OCI-LY7 (cell line): ENCODE results near the gene RILP. TPM values are rescaled to one million over a fixed set of nuclear protein-coding genes. Genes with fewer than 3 reads are reported as not detected.

ENCODE experiments used
- BruUV-seq: library from RNA; stranded (reverse); fragments of 400-500 nt; replicated peaks from 2 replicates; lab custom pipeline; 2021; lab: Mats Ljungman, UMichigan
- CTCF ChIA-PET: fragments of 300-600 bp; sonication (Branson Sonifier 250); formaldehyde crosslinking; loops from one replicate; lab custom pipeline; 2022; ENCODE audit warnings: antibody characterized with exemption; ENCODE audit not compliant: unreplicated experiment; lab: Charles Lee
- POLR2A ChIA-PET: fragments of 300-600 bp; sonication (Branson Sonifier 250); formaldehyde crosslinking; loops from one replicate; lab custom pipeline; 2022; ENCODE audit warnings: antibody characterized with exemption; lab: Charles Lee
- DNase-seq: peaks from one replicate; pipeline ENCODE4 v3.0.0-alpha.2; 2015; ENCODE audit warnings: low spot score
- H2AFZ ChIP-seq: fragments of 200-600 bp; sonication (generic), shearing (Covaris generic); 2 replicates; pipeline ENCODE4 v1.6.1; 2014; ENCODE audit warnings: mild to moderate bottlenecking, antibody characterized with exemption, low read length, moderate library complexity
- H3K27ac ChIP-seq: fragments of 200-600 bp; sonication (generic); 2 replicates; pipeline ENCODE4 v1.5.1; 2014; ENCODE audit warnings: mixed run types, low read depth, mild to moderate bottlenecking, moderate library complexity, low read length, inconsistent platforms; ENCODE audit not compliant: poor library complexity, severe bottlenecking
- H3K36me3 ChIP-seq: fragments of 200-600 bp; sonication (generic); 2 replicates; pipeline ENCODE4 v1.6.1; 2014; ENCODE audit warnings: mild to moderate bottlenecking, antibody characterized with exemption, low read length, moderate library complexity, mixed read lengths; ENCODE audit not compliant: insufficient read depth
- H3K4me1 ChIP-seq: fragments of 200-600 bp; sonication (generic); 2 replicates; pipeline ENCODE4 v1.5.1; 2014; ENCODE audit warnings: mild to moderate bottlenecking, low read length; ENCODE audit not compliant: insufficient read depth, poor library complexity, severe bottlenecking
- H3K4me2 ChIP-seq: fragments of 200-600 bp; sonication (generic); 2 replicates; pipeline ENCODE4 v1.6.1; 2014; ENCODE audit warnings: mild to moderate bottlenecking, low read length
- H3K4me3 ChIP-seq: fragments of 200-600 bp; sonication (generic); 2 replicates; pipeline ENCODE4 v1.5.1; 2014; ENCODE audit warnings: mild to moderate bottlenecking, low read depth, low read length; ENCODE audit not compliant: poor library complexity, severe bottlenecking
- H3K79me2 ChIP-seq: fragments of 200-600 bp; sonication (generic); 2 replicates; pipeline ENCODE4 v1.6.1; 2016; ENCODE audit warnings: low read depth, mild to moderate bottlenecking, low read length, moderate library complexity, mixed read lengths; ENCODE audit not compliant: insufficient read depth
- H3K9me2 ChIP-seq: fragments of 200-600 bp; sonication (generic); 2 replicates; pipeline ENCODE4 v1.6.1; 2016; ENCODE audit warnings: mild to moderate bottlenecking, low read length, mixed read lengths; ENCODE audit not compliant: insufficient read depth
- H3K9me3 ChIP-seq: fragments of 200-600 bp; sonication (generic); 2 replicates; pipeline ENCODE4 v1.6.1; 2014; ENCODE audit warnings: mild to moderate bottlenecking, mixed run types, low read length, mixed read lengths
- H4K20me1 ChIP-seq: fragments of 200-600 bp; sonication (generic); 2 replicates; pipeline ENCODE4 v1.6.1; 2014; ENCODE audit warnings: mild to moderate bottlenecking, antibody characterized with exemption, low read length, moderate library complexity, mixed read lengths; ENCODE audit not compliant: insufficient read depth
- CTCF ChIP-seq: fragments of 200-600 bp; sonication (generic); conservative IDR thresholded peaks from 2 replicates; pipeline ENCODE4 v1.5.1; 2014; ENCODE audit warnings: mild to moderate bottlenecking, antibody characterized with exemption, low read length, moderate library complexity, mixed read lengths
- EZH2phosphoT487 ChIP-seq: fragments of 200-600 bp; sonication (generic); IDR thresholded peaks from 2 replicates; pipeline ENCODE4 v1.6.1; 2018; ENCODE audit warnings: low read depth, borderline replicate concordance, mild to moderate bottlenecking, mixed run types, antibody characterized with exemption, low read length, moderate library complexity, mixed read lengths
- intact Hi-C: fragments of 100-400 bp; cut with micrococcal nuclease; formaldehyde crosslinking; loops from one replicate; pipeline ENCODE4 v1.10.0; 2022; ENCODE audit not compliant: unreplicated experiment
- total RNA-seq, 2 experiments: library from RNA; depleted of rRNA in 1 of 2; stranded (reverse); fragments of >200 nt in 1 of 2; shearing (Covaris generic) in 1 of 2; gene quantifications; 2 replicates each; pipeline ENCODE4 v1.2.3, GENCODE V29; 2014 to 2022

RILP gene
- total RNA-seq, 2 experiments from 2014 or later: 1.2 to 3.2 TPM

DNA sequence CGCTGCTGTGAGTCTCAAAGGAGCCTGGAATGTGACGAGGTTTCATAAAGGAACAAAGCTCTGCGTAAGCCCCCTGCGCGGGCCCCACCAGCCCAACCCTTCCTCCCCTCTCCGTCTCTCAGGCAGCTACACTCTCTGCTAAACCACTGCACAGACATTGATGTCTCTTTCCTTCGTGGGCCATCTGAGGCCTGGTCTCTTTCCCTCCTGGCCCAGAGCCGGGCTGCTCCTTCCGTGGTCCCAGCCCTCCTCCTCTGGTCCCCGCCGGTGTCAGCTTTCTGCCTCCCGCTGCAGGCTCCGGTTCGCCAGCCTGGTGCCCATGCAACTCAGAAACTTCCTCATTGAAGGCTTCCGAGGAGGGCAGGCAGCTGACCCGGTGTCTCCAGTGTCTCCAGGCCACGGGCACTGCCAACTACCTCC lies 11.5 kb downstream of the RILP start:
- no peak for TF ChIP-seq CTCF
- intact Hi-C loops: no loop called here

DNA sequence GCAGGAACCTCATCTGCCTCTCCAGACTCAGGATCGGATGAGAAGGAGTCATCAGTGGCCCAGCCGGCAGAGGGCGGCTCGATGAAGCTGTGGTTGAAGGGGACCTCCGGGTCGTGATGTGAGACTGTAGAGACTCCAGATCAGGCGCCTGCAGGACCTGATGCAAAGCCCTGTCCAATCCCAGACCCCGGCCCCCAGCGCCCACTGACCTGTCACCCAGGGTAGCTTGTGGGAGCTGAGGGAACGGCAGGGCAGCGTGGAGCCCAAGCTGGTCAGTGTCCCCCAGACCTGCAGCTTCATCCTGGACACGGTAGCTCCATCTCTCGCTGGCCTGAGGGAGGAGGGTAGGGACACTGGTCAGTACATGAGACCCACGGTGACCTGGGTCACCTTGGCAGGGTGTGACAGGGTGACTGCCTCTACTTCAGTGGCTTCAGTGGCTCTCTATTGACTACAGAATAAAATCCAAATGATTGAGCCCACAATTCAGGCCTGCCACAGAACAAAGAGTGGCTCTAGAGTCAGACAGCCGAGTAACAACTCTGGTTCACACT lies 12.9 kb downstream of the RILP start:
- no peak overlapping the region for H2AFZ ChIP-seq
- no peak overlapping the region for H3K27ac ChIP-seq
- no TSS peak for BruUV-seq
- no peak for DNase-seq
- TF ChIP-seq EZH2phosphoT487: no peak
- no peak for TF ChIP-seq CTCF
- no peak overlapping the region for H3K4me3 ChIP-seq
- intact Hi-C loops: no loop called here
- no peak overlapping the region for H3K4me2 ChIP-seq
- peaks cover 15% of the 10 kb centered on the region for H3K4me1 ChIP-seq
- no peaks in the 10 kb centered on the region for H3K36me3 ChIP-seq
- H3K9me2 ChIP-seq: no peaks in the 10 kb centered on the region
- no peaks in the 10 kb centered on the region for H4K20me1 ChIP-seq
- POLR2A ChIA-PET: no interaction called here
- H3K79me2 ChIP-seq: no peaks in the 10 kb centered on the region
- CTCF ChIA-PET: no interaction called here
- H3K9me3 ChIP-seq: no peaks in the 10 kb centered on the region

More for the DNA sequence above, 11.5 kb downstream of the RILP start:
- ChIA-PET POLR2A (interaction anchor here (0.6 kb wide), 1 partner anchor 224 kb away, joined by 4 read pairs; no protein-coding TSS in a partner anchor), CTCF (no interaction called here)
- BruUV-seq: no TSS peak
- Histone ChIP-seq H3K36me3 (no peaks in the 10 kb centered on the region), H2AFZ (no peak overlapping the region; the same call in 1 of the 2 replicates), H3K9me2 (no peaks in the 10 kb centered on the region), H3K4me1 (peaks cover 14% of the 10 kb centered on the region), H4K20me1 (no peaks in the 10 kb centered on the region), H3K27ac (no peak overlapping the region), H3K4me2 (no peak overlapping the region), H3K79me2 (no peaks in the 10 kb centered on the region), H3K9me3 (no peaks in the 10 kb centered on the region), H3K4me3 (no peak overlapping the region)
- DNase-seq: no peak

DNA sequence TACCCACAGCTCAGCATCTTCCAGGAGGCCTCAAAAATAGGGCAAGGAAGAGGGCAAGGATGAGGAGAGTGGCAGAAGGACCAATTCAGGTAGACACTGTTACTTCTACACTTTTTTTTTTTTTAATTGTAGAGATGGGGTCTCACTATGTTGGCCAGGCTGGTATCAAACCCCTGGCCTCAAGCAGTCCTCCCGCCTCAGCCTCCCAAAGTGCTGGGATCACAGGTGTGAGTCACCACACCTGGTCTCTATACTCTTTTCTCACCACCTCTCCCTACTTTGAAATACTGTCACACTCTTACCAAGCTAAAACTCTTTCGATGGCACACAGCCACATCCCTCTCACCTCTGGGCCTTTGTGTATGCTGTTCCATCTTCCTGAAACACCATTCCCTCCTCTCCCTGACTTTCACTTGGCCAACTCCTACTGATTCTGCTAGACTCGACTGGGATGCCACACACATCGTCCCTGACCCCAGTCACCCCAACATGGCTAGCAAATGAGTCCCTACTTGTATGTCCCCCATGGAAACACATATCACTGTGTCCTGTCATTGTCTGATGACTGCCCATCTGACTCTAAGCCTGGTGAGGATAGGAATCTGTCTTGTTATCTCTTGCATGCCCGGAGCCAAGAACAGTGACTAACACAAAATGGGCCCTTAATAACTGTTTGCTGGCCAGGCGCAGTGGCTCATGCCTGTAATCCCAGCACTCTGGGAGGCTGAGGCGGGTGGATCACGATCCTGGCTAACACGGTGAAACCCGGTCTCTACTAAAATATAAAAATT lies 13.8 kb downstream of the RILP start:
- TF ChIP-seq CTCF (no peak), EZH2phosphoT487 (no peak)
- ChIA-PET POLR2A (no interaction called here), CTCF (interaction anchor here (0.5 kb wide), 1 partner anchor 61 kb away, joined by 4 read pairs; no protein-coding TSS in a partner anchor)
- Histone ChIP-seq H3K79me2 (no peaks in the 10 kb centered on the region), H3K9me3 (no peaks in the 10 kb centered on the region), H3K4me2 (no peak overlapping the region), H3K9me2 (no peaks in the 10 kb centered on the region), H4K20me1 (no peaks in the 10 kb centered on the region), H3K4me1 (peaks cover 24% of the 10 kb centered on the region), H2AFZ (no peak overlapping the region), H3K27ac (no peak overlapping the region), H3K36me3 (no peaks in the 10 kb centered on the region), H3K4me3 (no peak overlapping the region)
- no TSS peak for BruUV-seq
- intact Hi-C loops: no loop called here
- DNase-seq: no peak
